ENCODE results near the gene EFCAB6. TPM values are rescaled to one million over a fixed set of nuclear protein-coding genes. Genes with fewer than 3 reads are reported as not detected.

EFCAB6 gene
- total RNA-seq, 1 experiment from 2014 or later = 0.21 TPM

- Histone ChIP-seq H3K27me3 (ENCODE audit: control insufficient read depth, insufficient read depth, low read length) (no peaks in the 10 kb centered on the region), H3K27ac (ENCODE audit: low read length) (no peak overlapping the region), H3K9me3 (ENCODE audit: control insufficient read depth, insufficient read depth, low read depth, low read length) (no peaks in the 10 kb centered on the region), H3K4me1 (ENCODE audit: control insufficient read depth, insufficient read depth, low read length) (no peaks in the 10 kb centered on the region), H3K4me3 (ENCODE audit: low read depth in 2 of 2, low read length in 2 of 2) (no peak overlapping the region), H3K36me3 (ENCODE audit: control insufficient read depth, insufficient read depth, low read length) (no peaks in the 10 kb centered on the region)
- TF ChIP-seq TCF7L2 (IDR thresholded peaks at IDR 0.05; ENCODE audit: low read depth, low read length) (no peak), REST (IDR thresholded peaks at IDR 0.05; ENCODE audit: insufficient read depth in 1 of 2, low read depth in 2 of 2, low read length in 1 of 2) (no peak), CTCF (IDR thresholded peaks at IDR 0.05) (no peak), POLR2AphosphoS5 (IDR thresholded peaks at IDR 0.05; ENCODE audit: low read depth, low read length) (no peak), SIN3A (IDR thresholded peaks at IDR 0.05; ENCODE audit: borderline replicate concordance, insufficient read depth, low read depth, low read length) (no peak)
- intact Hi-C loops (cut with micrococcal nuclease; ENCODE audit: unreplicated experiment) = no loop called here
- no TSS peak for BruUV-seq (replicated peaks)
- CTCF ChIA-PET = no interaction called here
- in situ Hi-C loops (cut with HindIII; ENCODE audit: low pct_unique_long_range_greater_than_20kb, low sequenced_read_pairs) = no loop called here
- DNase-seq (ENCODE audit: low read depth, low spot score) (no peak), ATAC-seq (no peak)
- POLR2A ChIA-PET = no interaction called here
Observed at GRCh38 chr22:43847376-43848289, 35.5 kb upstream of the EFCAB6 start.

- ATAC-seq (no peak), DNase-seq (ENCODE audit: low read depth, low spot score) (no peak)
- Histone ChIP-seq H3K9me3 (ENCODE audit: control insufficient read depth, insufficient read depth, low read depth, low read length) (no peaks in the 10 kb centered on the region), H3K4me1 (ENCODE audit: control insufficient read depth, insufficient read depth, low read length) (no peaks in the 10 kb centered on the region), H3K4me3 (ENCODE audit: low read depth in 2 of 2, low read length in 2 of 2) (no peak overlapping the region), H3K36me3 (ENCODE audit: control insufficient read depth, insufficient read depth, low read length) (no peaks in the 10 kb centered on the region), H3K27me3 (ENCODE audit: control insufficient read depth, insufficient read depth, low read length) (no peaks in the 10 kb centered on the region), H3K27ac (ENCODE audit: low read length) (no peak overlapping the region)
- POLR2A ChIA-PET = no interaction called here
- in situ Hi-C loops (cut with HindIII; ENCODE audit: low pct_unique_long_range_greater_than_20kb, low sequenced_read_pairs) = no loop called here
- TF ChIP-seq REST (IDR thresholded peaks at IDR 0.05; ENCODE audit: insufficient read depth in 1 of 2, low read depth in 2 of 2, low read length in 1 of 2) (no peak), CTCF (IDR thresholded peaks at IDR 0.05) (no peak), POLR2AphosphoS5 (IDR thresholded peaks at IDR 0.05; ENCODE audit: low read depth, low read length) (no peak), TCF7L2 (IDR thresholded peaks at IDR 0.05; ENCODE audit: low read depth, low read length) (no peak), SIN3A (IDR thresholded peaks at IDR 0.05; ENCODE audit: borderline replicate concordance, insufficient read depth, low read depth, low read length) (no peak)
- CTCF ChIA-PET = no interaction called here
- intact Hi-C loops (cut with micrococcal nuclease; ENCODE audit: unreplicated experiment) = no loop called here
- no TSS peak for BruUV-seq (replicated peaks)
Observed at GRCh38 chr22:43846966-43847365, 34.9 kb upstream of the EFCAB6 start.
